GM19455 (cell line): Measurements from ENCODE around the gene COQ8A.
"Not testable (repeated sequence)": the region's sequence is repeated elsewhere in the genome, so short reads cannot be mapped to it uniquely, and the experiment has no call there.

Experiments used
- ATAC-seq: cut with Tn5 transposase; IDR thresholded peaks from one replicate; pipeline ENCODE4 v1.9.1; 2021; ENCODE audit not compliant: unreplicated experiment

The COQ8A gene

DNA sequence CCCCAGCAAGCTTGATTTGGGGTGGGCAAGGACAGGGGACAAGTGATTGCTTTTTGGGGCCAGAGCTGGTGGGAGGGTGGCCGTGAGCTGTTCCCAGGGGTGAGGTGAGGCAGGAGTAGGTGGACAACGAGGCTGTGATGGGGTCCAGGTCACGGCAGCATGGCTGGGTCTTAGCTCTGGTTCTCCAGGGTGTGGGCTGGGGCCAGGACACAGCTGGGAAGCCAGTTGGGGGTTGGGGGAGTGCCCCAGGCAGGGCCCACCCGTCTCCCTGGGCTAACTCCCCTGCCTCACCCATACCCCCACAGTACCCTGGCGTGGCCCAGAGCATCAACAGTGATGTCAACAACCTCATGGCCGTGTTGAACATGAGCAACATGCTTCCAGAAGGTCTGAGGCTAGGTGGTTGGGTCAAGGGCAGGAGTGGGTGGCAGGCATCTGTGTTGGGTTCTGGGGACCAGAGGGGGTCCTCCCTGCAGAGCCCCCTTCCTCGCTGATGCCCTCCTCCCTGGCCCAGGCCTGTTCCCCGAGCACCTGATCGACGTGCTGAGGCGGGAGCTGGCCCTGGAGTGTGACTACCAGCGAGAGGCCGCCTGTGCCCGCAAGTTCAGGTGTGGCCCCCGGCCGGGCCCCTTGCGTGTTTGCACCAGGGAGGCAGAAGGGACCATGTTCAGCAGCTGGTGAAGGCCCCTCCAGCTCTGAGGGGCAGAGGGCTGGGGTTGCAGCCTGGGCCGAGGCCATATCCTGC lies 43.3 kb downstream of the COQ8A start:
- ATAC-seq: no peak

GRCh38 chr1:226983992-226984364 lies 43.9 kb downstream of the COQ8A start:
- ATAC-seq: no peak

- no peak for ATAC-seq
These were observed 44.6 kb downstream of the COQ8A start for GRCh38 chr1:226984521-226985238.

DNA sequence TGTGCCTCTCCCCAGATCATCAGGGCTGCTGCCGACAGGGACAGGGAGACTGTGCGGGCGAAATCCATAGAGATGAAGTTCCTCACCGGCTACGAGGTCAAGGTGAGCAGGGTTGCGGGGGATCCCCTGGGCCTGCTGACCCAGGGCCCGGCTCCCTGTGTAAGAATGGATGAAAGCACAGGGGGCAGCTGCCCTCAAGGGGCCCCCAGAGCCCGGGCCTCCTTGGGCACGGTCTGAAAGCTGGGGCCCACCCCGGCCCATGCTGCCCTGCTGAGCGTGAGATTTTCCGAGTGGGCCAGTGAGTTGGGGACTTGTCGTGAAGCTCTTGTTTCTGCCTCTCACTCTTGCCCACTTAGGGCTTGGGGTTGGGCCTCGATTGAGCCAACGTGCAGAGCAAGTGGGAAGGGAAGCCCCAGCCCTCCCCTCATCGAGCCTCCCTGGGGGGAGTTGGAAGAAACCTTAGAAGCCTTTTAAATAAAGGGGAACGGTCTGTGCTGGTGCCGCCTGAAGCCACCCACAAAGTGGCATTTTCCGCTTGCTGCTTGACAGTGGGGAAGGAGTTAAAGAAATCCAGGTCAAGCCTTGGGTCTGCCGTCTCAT lies 45.2 kb downstream of the COQ8A start:
- ATAC-seq: no peak

GRCh38 chr1:226985839-226986463 lies 45.9 kb downstream of the COQ8A start:
- ATAC-seq: no peak

DNA sequence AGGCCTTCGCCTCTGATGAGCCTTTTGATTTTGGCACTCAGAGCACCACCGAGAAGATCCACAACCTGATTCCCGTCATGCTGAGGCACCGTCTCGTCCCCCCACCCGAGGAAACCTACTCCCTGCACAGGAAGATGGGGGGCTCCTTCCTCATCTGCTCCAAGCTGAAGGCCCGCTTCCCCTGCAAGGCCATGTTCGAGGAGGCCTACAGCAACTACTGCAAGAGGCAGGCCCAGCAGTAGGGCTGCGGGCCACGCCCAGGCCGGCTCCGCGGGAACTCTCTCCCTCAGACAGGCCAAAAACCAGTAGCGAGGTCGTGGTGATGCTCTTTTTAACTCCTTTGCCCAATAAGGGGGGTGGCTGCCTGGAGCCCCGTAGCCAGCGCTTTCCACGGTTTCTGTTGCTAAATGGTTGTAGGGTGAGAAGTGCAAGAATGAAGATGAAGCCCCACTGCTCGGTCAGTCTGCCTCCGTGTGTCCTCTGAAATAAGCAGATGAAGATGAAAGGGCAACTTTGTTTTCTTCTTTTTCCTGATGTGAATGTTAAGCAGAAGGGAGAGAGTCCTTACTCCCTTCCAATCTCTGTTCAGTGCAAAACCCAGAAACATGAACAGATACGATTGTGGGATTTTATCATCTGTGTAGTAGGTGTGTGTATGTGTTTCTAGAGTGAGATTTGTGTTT lies 46.5 kb downstream of the COQ8A start:
- no peak for ATAC-seq

- ATAC-seq: no peak
These were observed 47.1 kb downstream of the COQ8A start for GRCh38 chr1:226987179-226987536.

DNA sequence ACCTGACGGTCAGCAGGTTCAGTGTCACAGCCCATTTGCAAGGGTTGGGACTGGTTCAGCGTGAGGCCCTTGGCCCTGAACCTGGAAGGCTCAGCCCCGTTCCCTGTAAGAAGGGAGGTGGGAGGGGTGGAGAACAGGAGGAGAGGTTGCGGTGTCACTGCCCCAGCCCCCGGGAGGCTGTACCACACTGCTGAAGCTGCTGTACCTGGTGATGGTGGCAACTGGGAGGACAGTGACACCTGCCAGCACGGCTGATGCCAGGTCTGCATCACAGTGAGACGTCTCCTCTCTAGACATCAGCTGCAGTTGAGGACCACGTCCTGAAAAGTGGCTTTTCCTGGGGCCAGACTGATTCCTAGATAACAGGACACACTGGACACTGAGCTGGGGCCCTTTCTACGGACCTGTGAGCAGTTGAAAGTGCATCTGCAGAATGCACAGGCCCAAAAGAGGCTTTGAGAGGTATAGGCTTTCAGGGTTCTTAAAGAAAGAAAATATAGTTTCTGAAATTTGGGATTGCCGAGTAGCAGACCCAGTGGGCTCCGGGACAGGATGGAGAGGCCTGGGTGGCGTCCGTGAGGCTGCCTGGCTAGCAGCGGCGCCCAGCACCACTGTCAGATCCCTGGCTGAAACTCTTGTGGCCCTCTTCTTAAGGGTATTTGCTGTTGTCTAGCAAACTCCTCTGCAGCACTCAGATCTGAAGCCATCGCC lies 47.7 kb downstream of the COQ8A start:
- no peak for ATAC-seq

DNA sequence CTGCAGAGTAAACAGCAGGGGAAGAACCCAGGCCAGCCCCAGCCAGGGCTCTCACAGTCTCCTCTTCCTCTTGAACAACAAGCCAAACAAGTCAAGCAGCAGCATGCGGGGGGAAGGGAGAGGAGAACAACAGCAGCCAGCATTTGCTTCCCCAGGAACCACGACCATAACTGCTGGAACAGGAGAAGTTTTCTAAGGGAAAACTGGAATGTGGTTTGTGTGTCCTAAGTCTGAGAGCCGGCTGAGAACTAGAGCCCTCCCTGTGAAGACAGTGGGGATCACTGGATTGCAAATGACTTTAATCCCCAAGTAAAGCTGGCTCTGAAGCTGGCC lies 48.2 kb downstream of the COQ8A start:
- ATAC-seq: no peak

DNA sequence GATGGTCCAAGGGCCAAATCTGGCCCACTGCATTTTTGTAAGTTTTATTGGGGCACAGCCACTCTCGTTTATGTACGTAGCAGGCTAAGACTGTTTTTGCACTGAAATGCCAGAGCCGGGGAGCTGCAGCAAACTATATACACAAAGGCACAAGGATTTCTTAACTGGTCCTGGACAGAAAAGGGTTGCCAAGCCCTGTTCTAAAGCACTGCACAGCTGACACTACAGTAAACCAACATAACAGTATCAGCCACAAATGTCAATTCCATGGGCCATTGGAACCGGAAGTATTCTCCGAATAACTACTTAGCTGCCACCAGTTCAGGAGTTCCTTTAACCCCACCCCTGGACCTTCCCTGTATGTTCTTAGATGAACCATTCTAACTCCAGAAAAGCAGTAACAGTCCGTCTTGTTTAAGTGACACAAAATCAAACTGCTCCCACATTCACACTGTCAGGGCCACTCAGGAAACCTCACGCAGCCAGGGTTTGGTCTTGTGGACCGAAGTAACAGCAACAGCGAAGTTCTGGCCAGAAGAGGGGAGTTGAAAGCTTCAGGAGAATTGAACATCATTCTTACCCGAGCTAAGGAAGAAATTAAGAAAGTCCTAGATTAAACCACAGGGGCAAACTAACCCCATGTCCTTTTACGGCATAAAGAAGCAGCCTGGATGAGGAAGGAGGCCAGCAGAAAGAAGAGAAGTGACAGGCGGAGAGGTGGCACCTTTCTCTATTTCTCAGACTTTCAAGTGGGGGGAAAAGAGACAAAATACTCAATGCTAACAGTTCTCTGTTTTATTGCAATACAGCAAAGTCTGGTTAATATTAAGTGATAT lies 49.2 kb downstream of the COQ8A start:
- no peak for ATAC-seq

DNA sequence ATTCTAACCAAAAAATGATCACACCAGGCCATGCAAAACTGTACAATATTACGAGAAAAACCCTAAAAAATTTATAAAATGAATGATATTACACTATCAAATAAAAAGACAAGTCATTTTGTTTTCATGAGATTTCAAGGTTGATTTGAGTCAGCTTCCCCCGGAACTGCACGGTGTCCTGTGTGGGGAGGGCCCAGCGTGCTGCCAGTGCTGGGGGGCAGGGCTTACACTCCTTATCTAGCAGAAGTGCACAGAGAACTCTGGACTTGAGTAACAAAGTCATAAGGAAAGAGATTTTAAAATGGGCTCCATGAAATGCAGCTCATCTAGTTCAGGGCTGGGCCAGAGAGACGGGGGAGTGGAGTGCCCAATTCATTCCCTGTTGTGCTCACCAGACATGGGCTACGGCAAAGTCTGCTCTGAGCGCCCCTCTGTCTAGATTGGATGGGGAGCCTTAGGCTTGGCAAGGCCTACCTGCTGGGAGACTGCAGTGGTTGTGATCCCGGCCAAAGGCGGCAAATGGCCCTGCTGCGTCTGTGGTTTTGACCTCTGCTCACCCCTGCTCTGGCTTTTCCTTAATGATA lies 50.1 kb downstream of the COQ8A start:
- ATAC-seq: peak; percentile 62

- no peak for ATAC-seq
These were observed 51.8 kb downstream of the COQ8A start for GRCh38 chr1:226991920-226992319.

- ATAC-seq: no peak
These were observed 53.9 kb downstream of the COQ8A start for GRCh38 chr1:226993814-226994585.

DNA sequence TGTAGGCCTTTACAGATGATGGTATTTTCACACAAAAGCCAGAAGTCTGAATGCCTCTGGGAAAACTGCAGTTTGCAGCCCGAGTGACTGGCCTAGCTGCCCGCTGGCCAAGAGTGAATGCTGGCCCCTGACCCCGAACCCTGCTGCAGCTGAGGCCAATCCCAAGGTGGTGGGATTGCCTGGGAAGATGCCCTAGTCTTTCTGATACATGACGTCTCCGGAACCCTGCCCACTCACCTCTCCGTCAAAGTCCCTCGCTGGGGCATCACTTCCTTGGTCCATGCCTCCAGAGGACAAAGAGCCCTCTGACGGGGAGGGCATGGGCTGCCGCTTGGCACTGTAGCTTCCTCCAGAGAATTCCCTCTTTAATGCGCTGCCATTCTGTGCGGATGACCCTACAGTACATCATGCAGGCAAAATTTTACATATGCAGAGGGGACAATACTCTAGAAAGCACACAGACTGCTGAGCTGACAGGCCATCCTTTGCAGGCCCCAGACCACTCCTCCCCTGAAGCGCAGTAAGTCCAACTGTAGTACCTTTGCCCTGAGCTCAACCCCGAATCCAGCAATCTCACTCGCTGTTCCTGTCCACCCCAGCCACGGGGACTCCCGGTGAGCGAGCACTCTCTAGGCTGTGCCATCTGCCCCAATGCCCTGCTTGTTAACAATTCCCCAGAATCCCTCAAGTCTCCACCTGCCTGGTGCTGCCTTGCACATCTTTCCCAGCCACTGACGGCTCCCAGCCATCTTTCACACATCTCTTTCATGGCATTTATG lies 54.7 kb downstream of the COQ8A start:
- ATAC-seq: no peak

GRCh38 chr1:226995365-226996332 lies 55.6 kb downstream of the COQ8A start:
- peak; percentile 99 for ATAC-seq

- not testable (repeated sequence) for ATAC-seq
These were observed 59.5 kb downstream of the COQ8A start for GRCh38 chr1:226999579-226999978.

DNA sequence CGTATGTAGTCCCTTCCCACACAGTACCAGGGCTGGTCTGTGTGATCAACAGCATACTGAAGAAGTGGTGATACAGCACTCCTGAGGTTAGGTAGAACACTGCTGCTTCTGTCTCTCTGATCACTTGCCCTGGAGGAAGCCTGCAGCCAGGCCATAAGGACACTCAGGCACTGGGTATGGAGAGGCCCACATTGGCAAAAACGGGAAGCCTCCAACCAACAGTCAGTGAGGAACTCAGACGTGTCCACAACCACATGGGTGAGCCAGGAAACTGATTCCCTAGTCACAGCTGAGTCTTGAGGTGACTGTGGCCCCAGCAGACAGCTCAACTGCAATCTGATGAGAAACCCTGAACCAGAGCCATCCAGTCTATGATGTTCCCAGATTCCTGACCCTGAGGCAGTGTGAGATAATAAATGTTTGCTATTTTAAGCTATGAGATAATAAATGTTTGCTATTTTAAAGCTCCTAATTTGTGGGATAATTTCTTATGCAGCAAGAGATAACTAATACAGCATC lies 62.5 kb downstream of the COQ8A start:
- no peak for ATAC-seq
